Daoy (cell line): Measurements from ENCODE around the gene EVA1A. TPM values are rescaled to one million over a fixed set of nuclear protein-coding genes. Genes with fewer than 3 reads are reported as not detected.
"Not testable (repeated sequence)": the region's sequence is repeated elsewhere in the genome, so short reads cannot be mapped to it uniquely, and the experiment has no call there.

Experiments
- DNase-seq: peaks from one replicate; pipeline ENCODE4 v3.0.0-alpha.2; 2015; ENCODE audit warnings: low read depth
- total RNA-seq: library from RNA; depleted of rRNA; stranded (reverse); fragments of >200 nt; shearing (Covaris generic); gene quantifications from 2 replicates; pipeline ENCODE4 v1.2.3, GENCODE V29; 2014

The EVA1A gene
- total RNA-seq, 1 experiment from 2014 or later = 98.7 TPM

DNA sequence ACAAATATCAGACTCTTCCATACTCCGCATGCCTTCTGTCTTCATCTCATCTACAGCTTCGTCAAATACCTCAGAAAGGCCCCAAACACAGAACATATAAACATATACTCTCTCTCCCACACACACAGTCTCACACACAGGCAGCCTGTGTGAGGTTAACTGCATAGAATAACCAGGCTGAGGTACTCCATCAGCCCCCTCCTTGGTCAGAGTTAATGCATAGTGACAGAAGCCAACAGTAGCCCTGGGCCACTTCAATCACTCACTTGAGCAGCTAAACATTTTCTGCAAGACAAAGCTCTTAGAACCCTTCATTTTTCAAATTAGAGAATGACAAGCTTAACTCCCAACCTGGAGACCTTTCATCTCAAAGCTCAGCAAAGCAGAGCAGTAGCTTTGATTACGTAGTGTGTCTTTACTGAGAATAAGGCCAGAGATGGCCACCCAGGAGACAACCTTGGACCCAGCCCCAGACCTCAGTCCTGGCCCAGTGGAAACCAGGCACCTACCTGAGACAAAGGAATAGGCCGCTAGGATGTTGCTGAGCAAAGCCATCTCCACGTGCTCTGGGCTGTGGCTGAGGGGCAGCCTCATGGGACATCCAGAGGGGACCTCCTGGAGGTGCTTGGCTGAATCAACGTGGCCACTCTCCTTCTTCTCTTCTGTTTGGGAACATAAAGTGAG, 43.0 kb downstream of the EVA1A start:
- no peak for DNase-seq

GRCh38 chr2:75516378-75517360, 44.1 kb downstream of the EVA1A start:
- no peak for DNase-seq

DNA sequence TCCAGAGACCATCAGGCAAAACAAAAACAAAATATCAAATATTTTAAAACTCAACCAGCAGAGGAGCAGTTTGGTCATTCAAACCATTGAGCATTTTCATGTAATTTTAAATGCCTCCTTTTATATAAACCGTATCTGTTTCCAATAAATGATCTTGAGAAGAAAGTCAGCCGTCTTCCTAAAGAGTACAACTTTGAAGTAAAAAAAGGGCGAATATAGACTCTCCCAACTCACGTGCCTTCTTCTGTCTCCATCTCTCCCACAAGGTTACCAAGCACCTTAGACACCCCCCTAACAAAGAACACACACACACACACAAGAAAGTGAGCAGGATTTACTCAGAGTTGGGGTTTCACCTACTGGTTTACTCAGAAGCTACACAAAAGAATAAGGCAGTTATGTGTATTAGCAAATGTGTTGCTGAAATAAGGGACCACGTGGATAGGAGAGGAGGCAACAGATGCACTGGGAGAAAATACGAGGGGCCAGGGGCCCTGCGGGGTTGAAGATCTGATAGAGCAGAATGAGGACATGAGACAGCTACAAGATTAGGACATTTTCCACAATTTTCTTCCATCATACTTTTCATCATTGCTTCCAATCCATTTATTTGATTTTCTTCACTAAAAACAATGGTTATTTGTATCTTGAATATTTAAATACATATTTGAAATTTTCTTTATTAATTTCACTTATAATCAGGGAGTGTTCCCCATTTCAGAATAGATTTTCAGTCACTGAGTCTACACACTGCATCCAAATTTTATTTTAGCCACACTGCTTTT, 45.0 kb downstream of the EVA1A start:
- DNase-seq = no peak

- DNase-seq = no peak
Measured at GRCh38 chr2:75513616-75514170, 47.0 kb downstream of the EVA1A start.

DNA sequence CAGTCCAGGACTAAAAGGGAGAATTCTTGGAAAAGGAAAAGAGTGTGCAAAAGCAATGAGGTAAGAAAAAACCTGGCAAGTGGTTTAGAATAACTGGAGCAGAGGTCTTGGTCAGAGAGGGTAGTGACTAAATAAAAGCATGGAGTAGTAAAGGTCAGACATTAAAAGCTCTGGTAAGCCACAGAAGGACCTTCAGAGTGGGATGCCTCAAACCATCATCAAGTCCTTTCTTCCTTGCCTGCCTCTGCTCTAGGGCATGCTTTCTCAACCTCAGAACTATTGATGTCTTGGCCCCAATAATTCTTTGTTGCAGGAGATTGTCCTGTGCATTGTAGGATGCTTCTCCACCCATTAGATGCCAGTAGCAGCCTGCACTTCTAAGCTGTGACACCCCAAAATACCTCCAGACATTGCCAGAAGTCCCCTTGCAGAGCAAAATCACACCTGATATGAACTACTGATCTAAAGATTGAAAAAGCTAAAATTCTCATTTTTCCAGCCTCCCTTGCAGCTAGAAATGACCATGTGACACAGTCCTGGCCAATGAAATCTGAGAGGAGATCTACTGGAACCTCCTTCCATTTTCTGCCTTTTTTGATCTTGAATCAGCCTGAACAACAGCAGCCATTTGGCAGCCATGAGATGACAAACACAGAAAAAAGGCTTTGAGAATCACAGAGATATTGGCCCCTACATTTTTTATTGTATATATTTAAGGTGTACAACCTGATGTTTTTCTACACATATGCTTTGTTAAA, 48.1 kb downstream of the EVA1A start:
- DNase-seq = no peak

DNA sequence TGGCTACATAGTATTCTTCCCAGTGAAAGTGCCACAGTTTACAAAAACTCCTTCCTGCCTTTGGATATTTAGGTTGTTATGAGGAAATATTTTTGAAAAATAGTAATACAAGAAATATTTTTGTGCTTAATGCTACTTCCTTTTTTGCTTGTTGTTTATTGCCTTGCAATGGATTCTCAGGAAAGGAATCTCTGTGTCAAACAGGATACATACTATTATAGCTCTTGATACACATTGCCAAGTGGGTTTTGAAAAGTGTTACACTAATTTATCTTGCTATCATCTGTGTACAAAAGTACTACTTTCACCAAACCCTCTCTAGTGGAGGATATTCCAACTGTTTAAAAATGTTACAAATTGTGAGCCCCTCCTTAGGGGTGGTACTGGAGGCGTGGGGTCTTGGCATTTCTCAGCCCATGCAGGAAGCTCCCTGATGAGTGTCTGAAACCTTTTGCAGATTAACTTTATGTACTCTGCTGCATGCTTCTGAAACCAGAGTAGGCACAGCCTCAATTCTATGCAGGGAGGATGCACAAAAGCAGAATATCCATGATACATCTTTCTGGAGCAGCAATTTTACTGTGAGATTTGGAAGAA, 54.5 kb downstream of the EVA1A start:
- no peak for DNase-seq

- DNase-seq = no peak
Measured at GRCh38 chr2:75505012-75505411, 55.7 kb downstream of the EVA1A start.

- peak; percentile 87 for DNase-seq
Measured at GRCh38 chr2:75503048-75503607, 57.6 kb downstream of the EVA1A start.

DNA sequence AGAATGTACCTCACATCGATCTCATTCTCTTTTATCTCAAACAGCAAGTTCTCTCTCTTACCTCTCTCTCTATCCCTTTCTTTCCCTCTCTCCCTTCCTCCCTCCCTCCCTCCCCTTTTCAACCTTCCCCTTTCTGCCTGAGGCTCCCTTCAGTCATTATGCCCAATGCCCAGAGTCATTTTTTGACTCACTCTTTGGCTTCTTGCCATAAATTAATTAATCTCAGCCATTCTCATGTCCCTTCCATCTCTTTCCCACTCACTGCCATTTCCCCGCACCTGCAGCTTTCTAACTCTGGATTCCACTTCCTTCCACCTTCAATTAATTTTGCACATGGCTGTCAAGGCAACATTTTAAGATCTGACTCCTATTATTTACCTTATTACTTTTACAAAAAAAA, 60.1 kb downstream of the EVA1A start:
- peak; percentile 66 for DNase-seq

DNA sequence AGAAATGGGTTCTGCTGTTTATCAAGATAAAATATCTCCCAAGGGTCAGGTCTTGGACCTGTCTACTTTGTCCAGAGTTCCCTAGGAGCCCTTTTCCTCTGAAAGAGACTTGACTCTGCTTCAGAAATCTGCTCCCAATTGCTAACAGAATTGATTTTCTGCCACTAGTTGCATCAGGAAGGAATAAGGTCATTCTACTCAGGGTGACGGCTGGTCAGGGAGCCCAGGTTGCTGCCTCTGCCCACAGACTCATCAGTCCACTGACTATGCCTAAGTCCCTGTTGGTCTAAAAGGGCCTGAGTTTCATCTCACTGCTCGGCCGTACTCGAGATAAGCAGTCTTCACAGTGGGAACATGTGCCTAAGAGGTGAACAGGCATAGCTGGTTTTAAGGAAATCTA, 61.2 kb downstream of the EVA1A start:
- DNase-seq = no peak

DNA sequence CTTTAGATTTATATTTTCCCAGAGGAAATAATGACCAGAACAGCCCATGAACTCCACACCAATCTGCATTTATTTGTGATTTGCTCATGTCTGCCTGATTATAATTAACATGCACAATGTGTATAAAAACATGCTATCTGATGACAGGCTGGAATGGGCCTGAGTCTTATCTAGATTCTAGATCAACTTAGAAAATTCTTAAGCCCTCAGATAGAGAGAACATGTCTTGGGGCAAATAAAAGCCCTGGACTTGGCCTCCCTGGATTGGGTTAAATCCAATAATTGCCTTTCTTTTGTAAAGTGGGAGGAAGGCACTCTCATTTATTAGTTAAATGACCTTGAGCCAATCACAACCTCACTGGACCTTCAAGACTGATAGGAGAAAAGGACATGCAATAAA, 61.8 kb downstream of the EVA1A start:
- no peak for DNase-seq

- DNase-seq = no peak
Measured at GRCh38 chr2:75497256-75497655, 63.5 kb downstream of the EVA1A start.

- DNase-seq = no peak
Measured at GRCh38 chr2:75495862-75496261, 64.9 kb downstream of the EVA1A start.

GRCh38 chr2:75494137-75494769, 66.5 kb downstream of the EVA1A start:
- peak; percentile 11 for DNase-seq

DNA sequence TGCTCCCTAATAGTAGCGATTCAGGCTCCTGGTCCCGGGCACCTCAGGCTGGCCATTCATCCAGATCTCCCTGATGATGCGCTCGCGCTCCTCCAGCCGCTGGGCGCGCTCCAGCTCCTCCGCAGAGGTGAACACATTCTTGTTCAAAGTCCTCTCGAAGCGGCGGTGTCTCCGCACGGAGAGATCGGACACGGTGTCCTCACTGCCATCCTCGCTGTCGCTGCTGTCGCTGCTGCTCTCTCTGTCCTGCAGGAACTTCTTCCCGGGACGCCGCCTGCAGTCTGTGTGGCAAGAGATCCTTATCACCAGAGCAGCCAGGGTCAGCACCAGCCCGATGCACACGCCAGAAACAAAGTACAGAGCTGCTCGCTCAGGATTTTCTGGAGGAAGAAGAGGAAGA, 67.5 kb downstream of the EVA1A start:
- DNase-seq = no peak

GRCh38 chr2:75491129-75491753, 69.5 kb downstream of the EVA1A start:
- DNase-seq = no peak

DNA sequence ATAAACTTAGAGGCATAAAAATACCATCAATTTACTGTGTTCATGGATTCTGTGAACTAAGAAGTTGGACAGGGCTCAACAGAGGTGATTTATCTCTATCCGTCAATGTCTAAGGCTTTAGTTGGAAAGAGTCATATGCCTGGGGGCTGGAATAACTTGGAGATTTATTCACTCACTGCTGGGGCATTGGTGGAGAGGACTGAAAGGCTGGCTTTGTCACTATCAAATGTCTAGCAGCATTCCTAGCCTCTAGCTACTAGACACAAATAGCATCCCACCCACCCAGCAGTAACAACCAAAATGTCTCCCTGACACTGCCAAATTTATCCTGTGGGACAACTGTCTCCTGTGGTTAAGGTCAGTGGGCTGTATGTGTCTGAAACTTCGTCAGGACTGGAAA, 71.0 kb downstream of the EVA1A start:
- no peak for DNase-seq

GRCh38 chr2:75488157-75488556, 72.6 kb downstream of the EVA1A start:
- DNase-seq = no peak

GRCh38 chr2:75486735-75487134, 74.0 kb downstream of the EVA1A start:
- DNase-seq = not testable (repeated sequence)
